Nucleus accumbens (tissue), 56 donors: ENCODE results near the gene COLEC12.
A peak's percentile ranks its signal among the peaks of the same experiment; 100 is the strongest.
"Not testable (repeated sequence)": the region's sequence is repeated elsewhere in the genome, so short reads cannot be mapped to it uniquely, and the experiment has no call there.

Experiments
- DNase-seq, 56 donors: peaks; one replicate each; lab custom pipeline; 2025; lab: John Stamatoyannopoulos, UW

COLEC12 gene

DNA sequence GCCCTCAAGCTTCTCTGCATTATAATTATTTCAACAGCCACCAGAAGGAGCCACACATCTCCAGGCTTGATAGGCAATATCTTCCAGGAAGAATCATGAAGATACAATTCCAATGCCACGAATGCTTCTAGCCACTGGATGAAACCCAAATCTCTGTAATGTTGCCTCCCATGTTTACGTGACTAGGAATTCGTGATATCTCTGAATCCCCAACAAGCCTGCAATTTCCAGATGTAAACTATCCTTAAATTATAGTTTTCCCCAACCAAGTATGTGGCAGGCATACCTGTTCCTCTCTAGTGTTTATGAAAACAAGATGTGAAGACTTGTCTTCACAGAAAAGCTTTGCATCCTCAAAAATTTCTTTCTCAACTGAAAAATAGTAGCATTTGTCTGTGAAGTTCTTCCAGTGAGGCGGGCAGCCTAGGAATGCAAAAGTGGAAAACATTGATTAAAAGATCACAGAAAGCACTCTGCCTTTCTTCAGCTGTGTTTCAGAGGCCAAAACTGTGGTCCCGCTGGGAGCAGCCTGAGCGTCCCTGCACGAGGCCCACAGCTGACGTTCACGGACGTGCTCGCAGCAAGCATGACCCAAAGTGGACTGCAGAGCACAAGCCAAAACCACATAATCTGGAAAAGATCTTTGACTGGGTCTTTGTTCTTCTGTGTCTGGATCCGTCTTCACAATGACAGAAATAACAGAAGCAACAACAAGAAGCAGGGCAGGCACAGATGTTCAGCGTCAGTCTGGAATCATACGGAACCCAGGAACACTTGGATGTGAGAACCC is 167.6 kb downstream of the COLEC12 start:
- DNase-seq = peak in 16 of 56 donors; percentile 2 to 34 (median 10)

GRCh38 chr18:332007-332406 is 168.5 kb downstream of the COLEC12 start:
- DNase-seq = no peak

- peak in 8 of 56 donors; percentile 2 to 27 (median 4) for DNase-seq
Observed at GRCh38 chr18:331221-331821, 169.2 kb downstream of the COLEC12 start.

GRCh38 chr18:328928-329327 is 171.6 kb downstream of the COLEC12 start:
- DNase-seq = no peak

- DNase-seq = no peak
Observed at GRCh38 chr18:326846-327245, 173.7 kb downstream of the COLEC12 start.

GRCh38 chr18:323253-323622 is 177.3 kb downstream of the COLEC12 start:
- peak in 4 of 56 donors; percentile 1 to 26 (median 8) for DNase-seq

DNA sequence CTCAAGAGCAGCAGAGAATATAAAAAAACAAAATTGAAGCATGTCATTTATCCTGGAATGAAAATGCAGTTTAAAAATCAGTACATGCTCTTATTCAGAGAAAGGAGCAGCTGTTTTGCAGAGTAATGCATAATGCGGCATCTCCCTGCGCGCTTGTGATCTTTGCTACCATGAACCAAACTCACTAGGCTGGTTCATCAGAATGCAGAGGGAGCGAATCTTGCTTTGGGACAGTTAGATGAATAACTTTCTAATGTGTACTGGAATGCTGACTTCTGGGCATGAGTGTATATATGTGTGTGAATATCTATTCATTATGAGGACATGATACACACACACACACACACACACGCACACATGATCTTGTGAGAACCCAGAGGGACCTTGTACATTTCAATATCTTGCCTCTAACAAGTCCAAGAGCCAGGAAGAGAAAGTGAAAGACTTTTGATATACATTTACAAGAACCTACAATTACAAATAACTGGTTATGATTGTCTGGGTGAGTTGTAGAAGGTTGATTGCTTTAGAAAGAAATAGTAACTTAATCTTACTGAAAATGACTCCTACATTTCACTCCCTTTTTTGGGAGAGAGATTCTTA is 178.5 kb downstream of the COLEC12 start:
- peak in 1 of 56 donors; percentile 7 for DNase-seq

DNA sequence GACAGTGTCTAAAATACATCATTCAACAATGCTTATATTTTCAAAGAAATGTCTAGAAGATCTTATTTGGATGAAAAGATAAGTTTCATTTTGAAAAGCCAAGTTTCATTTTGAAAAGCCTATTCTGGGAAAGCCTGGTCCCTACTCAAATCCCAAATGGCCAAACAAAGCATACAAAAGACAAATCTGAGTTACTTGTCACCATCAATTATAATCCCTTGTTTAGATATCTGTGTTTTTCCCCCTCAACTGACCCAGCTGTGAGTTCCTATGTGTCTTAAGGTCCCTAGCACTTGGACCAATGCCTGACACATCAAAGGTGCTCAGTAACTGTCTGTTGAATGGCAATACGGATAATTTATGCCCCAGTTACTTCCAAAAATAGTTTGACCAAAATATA is 180.3 kb downstream of the COLEC12 start:
- no peak for DNase-seq

- no peak for DNase-seq
Observed at GRCh38 chr18:319720-320119, 180.8 kb downstream of the COLEC12 start.

DNA sequence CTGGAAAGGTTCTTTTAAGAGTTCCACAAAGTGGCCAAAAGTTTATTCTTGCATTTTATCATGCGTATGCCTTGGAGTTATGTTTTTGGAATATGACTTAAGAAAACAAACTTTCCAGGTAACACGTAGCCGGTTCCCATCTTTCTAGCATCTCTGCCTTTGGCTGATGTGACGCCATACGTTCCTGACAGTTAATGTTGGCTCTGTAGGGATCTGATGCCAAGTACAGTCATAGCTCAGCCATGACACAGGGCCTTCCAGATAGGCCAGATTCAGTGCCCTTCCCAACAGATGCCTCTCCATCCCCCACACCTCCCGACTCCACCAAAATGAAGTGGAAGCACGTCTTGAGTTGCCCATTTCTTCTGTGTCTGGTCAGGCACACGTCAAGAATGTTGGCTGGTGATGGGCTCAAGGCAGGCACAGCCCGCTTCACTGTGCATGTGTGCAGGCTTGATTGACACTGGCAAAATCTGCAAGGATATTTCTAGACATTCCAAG is 181.7 kb downstream of the COLEC12 start:
- DNase-seq = no peak

DNA sequence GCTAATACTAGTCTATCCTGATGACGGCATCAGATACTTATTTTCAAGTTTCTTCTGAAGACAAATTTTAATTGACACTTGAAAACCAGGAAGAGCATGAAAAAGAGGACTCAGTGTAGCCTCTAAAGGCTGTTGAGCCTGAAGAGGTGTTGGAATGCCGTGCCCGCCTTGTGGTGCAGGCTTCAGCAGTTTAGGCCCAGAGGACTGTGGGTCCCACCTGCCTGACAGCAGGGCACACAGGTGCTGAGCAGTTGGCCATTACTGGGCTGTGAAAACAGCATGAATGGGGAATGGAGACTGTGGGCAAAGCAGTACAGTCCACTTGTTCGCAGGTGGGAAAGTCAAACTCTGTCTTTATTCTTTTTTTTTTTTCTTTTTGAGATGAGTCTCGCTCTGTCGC is 182.9 kb downstream of the COLEC12 start:
- DNase-seq = no peak

DNA sequence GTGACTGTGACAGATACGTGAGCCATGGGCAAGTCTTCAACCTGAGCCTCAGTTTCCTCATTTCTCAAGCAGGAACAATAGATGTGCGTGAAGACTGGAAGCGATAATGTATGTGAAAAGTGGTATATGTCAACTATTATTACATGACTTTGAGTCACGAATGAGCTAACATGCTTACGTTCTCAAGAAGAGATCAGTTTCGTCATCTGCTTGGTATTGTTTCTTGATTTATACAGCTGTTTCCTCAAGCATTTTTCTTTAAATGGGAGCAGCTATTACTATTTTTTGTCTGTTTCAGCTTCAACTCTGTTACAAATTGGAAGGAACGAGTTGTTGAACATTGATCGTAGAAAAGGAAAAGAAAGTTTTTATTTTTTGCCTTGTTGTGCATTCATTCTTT is 184.1 kb downstream of the COLEC12 start:
- no peak for DNase-seq

DNA sequence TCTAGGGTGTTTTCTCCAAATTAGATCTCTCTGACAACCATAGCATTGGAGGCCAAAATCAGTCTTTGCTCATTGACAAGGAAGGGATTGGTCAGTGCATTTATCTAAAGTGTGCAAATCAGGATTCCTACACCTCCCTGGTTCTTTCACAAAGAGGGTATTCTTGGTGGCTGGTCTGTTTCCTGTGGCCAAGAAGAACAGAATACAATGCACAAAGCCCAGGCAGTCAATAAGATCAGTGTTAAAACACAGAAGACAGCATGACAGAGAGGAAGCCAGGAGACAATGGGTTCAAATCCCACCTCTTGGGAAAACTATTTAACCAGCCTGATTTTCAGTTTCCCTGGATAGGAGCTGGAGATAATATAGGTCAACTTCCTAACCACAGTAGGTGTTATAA is 186.6 kb downstream of the COLEC12 start:
- no peak for DNase-seq

- DNase-seq = no peak
Observed at GRCh38 chr18:312415-312814, 188.1 kb downstream of the COLEC12 start.

GRCh38 chr18:310042-310441 is 190.5 kb downstream of the COLEC12 start:
- no peak for DNase-seq

DNA sequence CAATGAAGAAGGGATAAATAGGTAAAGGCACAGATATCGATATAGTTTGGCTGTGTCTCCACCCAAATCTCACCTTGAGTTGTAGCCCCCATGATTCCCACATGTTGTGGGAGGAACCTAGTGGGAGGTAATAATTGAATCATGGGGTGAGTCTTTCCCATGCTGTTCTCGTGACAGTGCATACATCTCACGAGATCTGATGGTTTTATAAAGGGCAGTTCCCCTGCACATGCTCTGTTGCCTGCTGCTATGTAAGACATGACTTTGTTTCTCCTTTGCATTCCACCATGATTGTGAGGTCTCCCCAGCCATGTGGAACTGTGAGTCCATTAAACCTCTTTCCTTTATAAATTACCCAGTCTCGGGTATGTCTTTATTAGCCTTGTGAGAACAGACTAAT is 192.4 kb downstream of the COLEC12 start:
- DNase-seq = not testable (repeated sequence)

DNA sequence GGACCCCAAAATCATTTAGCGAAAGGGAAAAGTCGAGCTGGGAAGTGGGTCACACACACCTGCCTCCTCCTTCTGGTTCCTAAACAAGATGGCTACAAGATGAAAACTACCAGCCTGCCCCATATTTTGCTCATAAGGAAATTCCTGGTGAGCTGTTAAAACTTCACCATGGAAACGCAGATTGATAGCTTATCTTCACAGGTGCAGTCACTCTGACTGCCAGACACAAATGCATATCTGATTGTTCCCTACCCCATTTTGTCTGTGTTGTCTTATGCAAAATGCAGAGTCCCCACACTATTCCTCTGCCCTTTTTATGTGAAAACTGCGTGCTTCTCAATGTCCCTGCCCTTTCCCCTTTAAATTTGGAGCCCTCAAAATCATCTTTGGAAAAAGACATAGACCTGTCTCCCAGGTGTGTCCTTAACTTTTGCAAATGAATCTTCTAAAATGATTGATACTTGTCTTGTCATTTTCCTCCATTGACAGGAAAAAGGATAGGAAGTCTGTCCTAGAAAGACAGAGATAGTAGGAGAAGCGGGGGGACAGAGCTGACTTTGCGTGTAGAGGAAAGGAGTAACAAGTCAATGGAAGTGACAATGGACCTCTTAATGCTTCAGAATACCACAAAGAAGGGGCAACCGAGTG is 193.8 kb downstream of the COLEC12 start:
- no peak for DNase-seq

- DNase-seq = peak in 1 of 56 donors; percentile 25
Observed at GRCh38 chr18:305003-305501, 195.4 kb downstream of the COLEC12 start.

DNA sequence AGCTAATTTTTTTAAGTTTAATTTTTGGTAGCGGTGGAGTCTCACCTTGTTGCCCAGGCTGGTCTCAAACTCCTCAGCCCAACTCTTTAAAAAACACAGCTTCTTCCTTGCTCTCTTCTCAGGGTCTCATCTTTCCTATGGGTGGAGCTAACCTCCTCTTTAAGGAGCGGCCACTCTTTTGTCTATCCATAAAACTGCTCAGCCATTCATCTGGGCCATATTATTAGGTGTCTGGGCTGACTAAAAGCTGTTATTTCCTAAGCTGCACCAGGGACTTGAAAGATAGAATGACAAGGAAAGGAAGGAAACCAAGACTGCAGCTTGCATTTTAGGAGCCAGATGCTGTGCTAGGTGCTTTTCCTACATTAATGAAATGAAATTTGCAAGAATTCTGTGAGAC is 196.9 kb downstream of the COLEC12 start:
- no peak for DNase-seq

- no peak for DNase-seq
Observed at GRCh38 chr18:303011-303410, 197.5 kb downstream of the COLEC12 start.

DNA sequence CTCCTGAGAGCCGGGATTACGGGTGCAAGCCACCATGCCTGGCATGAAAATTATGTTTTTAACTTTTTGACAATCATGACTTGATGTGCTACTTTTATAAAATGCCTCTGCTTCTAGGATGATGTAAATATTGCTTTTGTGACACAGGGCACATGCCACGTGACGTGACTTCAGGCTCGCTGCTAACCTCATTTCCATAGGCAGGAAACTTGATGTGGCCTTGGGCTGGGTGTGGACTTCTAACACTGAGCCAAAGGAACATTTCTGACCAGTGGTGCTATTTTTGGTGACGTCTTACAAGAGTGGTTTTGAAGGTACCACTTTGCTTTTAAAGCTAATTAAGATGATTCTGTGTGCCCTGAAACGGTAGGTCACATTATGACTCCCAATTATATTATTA is 198.4 kb downstream of the COLEC12 start:
- no peak for DNase-seq
